Measurements from ENCODE around the gene IPO11.

DNA sequence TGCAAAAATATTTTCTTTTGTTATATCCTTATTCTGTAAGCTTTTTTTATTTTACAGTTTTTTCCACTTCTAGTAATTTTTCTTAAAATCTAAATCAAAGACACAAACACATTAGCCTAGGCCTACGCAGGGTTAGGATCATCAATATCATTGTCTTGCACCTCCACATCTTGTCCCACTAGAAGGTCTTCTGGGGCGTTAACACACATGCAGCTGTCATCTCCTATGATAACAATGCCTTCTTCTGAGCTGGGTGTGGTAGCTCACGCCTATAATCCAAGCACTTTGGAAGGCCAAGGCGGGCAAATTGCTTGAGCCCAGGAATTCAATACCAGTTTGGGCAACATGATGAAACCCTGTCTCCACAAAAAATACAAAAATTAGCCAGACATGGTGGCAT lies 87.2 kb downstream of the IPO11 start:
- TF ChIP-seq CTCF (IDR thresholded peaks at IDR 0.05 in 8 of 11, conservative IDR thresholded peaks at IDR 0.05 in 3 of 11) (no peak), POLR2AphosphoS5 (IDR thresholded peaks at IDR 0.05) (no peak)

Measured in spleen (tissue), 7 donors.